GM18520 (cell line): Measurements from ENCODE around the gene DIAPH1.
"Not testable (repeated sequence)": the region's sequence is repeated elsewhere in the genome, so short reads cannot be mapped to it uniquely, and the experiment has no call there.

Experiments
- ATAC-seq: cut with Tn5 transposase; IDR thresholded peaks from one replicate; pipeline ENCODE4 v1.9.1; 2021; ENCODE audit not compliant: unreplicated experiment

Gene DIAPH1

GRCh38 chr5:141613344-141613743 is 5.5 kb downstream of the DIAPH1 start:
- ATAC-seq, result no peak

- no peak for ATAC-seq
Observed at GRCh38 chr5:141611289-141611688, 7.5 kb downstream of the DIAPH1 start.

DNA sequence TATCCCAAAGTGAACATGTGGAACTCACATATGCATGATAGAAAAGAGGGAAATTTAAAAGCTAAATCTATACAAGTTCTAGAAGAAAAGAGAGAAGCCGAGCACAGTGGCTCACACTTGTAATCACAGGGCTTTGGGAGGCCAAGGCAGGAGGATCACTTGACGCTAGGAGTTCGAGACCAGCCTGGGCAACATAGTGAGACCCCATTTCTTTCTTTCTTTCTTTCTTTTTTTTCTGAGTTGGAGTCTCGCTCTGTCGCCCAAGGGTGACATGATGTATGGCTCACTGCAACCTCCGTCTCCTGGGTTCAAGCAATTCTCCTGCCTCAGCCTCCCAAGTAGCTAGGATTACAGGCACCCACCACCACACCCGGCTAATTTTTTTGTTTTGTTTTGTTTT is 8.9 kb downstream of the DIAPH1 start:
- not testable (repeated sequence) for ATAC-seq

DNA sequence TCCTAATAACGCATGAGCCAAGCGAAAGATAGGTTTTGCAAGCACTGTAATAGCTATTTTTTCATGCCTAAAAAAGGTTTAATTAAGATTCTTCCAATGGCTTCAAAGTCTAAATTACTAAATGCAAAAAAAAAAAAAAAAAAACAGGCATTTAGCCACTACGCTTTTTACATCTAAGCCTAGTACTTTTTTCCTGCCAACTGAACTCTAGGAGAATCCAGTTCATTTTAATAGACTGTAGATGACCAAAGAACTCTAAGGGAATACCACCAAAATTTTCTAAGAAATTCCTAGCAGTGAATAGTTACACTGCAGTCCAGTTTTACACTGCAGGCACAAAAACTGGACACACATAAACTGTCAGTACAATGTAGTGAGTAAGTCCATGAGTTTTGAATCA is 9.8 kb downstream of the DIAPH1 start:
- no peak for ATAC-seq

- ATAC-seq, result no peak
Observed at GRCh38 chr5:141608557-141608956, 10.2 kb downstream of the DIAPH1 start.

DNA sequence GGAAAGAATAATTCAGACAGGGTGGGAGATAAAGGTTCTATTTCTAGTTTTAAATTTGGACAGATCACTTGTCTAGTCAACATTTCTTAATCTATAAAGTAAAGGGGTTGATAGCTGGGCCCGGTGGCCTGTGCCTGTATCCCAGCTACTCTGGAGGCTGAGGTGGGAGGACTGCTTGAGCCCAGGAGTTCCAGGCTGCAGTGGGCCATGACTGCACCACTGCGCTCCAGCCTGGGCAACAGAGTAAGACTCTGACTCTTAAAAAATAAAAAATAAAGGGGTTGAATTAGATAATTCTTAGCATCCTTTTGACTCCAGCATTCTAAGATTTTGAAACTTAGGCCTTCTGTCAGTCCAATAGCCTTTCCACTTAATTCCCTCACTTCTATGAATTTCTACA is 10.8 kb downstream of the DIAPH1 start:
- no peak for ATAC-seq

DNA sequence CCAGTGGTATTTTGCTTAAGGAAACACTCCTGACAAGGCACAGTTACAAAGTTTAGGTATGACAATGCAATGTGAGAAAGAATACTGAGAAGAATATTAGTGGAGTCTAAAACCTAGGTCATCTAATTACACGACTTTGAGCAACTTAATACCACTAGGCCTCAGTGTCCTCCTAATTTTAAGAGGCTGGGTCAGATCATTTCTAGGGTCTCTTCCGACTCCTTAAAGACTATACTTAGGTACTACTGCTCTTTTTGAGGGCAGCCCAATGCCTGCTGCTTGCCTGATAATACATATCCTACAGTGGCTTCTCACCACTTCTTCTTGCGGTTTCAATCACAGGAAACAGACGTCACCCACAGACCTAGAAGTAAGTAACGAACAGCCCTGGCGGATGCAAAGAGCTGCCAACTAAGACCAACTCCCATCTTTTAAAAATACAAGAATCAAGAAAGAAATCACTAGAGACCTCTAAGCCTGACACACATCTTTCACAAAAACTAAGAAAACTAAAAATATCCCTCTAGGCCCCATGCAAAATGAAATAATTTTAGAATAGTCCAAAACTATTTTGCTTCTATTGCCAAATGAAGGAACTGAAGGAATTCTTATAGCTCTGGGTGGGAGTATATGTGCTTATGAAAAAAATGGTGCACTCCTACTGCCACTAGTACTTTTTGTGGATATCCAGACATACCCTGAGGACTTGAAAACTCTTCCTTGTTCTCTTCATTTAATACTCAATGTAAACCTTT is 13.1 kb downstream of the DIAPH1 start:
- peak; percentile 96 for ATAC-seq

DNA sequence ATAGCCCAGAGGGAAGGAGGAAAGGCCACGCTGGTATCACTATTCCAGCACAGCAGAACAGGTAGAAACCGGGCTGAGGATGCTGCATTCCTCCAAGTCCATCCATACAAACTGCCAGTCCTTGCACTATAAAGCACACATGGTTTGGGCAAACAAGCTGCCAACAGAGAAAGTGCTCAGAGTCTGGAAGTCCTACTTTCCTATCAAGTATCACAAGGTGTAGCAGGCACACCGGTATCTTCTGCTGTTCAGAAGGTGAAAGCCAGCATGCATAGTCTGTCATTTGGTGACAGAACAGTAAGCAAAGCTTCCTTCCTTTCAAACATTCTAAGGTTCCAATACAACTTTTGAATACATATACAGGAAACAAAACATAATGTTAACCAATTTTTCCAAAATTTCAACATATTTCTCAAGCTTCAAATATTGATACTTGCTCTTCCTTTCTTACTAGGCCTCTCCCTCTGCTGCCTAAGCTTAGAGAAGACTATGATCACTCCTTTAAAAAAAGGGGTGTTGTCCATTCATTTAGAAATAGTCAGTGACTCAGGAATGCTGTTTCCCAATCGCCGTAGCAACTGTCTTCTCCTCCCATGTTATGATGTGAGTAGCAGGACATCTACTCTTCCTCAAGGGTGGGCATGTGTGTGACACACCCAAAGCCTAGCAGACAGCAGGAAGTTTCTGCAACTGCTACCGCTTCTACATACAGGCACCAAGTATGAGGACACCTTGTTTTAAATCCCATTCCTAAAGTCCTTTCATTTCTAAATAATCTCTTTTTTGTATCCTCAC is 14.7 kb downstream of the DIAPH1 start:
- no peak for ATAC-seq

DNA sequence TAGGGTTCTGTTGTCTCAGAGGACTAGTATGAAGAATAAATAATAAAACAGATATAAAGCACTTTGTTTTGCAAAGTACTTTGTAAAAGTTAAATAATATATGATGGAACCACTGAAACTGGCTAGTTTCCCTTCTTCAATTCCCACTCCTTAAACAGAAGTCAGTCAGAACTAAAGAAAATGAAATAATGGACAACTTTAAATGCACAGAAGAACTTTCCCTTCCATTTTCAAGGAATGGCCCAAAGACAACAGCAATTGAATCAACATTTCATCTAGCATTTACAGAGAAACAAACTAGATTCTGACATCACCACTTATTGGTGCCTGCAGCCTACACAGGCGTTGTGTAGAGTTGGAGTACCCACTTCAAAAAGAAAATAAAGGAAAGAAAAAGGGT is 16.2 kb downstream of the DIAPH1 start:
- no peak for ATAC-seq

- ATAC-seq, result no peak
Observed at GRCh38 chr5:141598391-141599345, 20.1 kb downstream of the DIAPH1 start.

GRCh38 chr5:141597814-141598213 is 21.0 kb downstream of the DIAPH1 start:
- ATAC-seq, result no peak

DNA sequence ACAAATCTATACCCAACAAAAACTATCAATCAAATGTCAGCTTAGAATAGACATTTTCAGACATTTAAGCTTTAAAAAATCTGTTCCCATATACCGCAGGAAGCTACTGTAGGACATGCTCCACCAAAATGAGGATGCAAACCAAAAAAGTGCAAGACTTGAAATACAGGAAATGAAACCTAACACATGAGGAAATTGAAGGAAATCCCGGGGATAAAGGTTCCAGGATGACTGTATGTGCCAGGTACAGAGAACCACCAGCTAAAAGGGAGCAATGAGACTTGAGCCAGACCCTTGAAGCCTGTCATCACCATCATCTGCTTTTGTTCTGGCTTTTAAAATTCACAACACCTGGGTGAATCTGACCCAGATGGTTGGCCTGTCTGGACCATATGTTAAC is 21.4 kb downstream of the DIAPH1 start:
- ATAC-seq, result no peak

GRCh38 chr5:141596867-141597266 is 21.9 kb downstream of the DIAPH1 start:
- no peak for ATAC-seq

DNA sequence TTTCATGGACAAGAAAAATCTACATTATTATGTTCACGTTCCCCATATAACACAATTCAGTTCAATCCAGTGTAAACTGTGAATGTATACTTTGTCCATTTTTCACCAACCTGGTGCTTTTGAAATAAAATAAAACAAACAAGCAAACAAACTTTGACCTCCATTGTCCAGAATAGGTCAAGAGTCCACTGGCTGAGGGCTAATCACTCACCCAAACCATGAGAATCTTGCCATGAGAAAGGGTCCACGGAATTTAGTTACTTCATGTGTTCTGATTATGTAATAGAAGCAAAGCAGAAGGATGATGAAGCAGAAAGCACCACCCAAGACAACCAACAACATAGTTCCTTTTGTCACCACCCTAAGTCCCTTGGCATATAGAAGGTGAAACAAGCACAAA is 28.7 kb downstream of the DIAPH1 start:
- no peak for ATAC-seq

- no peak for ATAC-seq
Observed at GRCh38 chr5:141586246-141586645, 32.6 kb downstream of the DIAPH1 start.

DNA sequence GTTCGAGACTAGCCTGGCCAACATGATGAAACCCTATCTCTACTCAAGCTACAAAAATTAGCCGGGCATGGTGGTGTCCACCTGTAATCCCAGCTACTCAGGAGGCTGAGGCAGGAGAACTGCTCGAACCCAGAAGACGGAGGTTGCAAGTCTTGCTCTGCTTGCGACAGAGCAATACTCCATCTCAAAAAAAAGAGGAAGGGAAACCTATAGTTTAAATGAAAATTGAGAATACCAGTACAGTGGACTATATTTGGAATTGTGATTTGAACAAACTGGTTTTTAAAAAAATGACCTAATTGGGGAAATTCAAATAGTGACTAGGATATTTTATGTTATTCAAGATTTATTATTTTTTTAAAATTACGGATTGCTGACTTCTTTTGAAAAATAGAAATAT is 33.2 kb downstream of the DIAPH1 start:
- no peak for ATAC-seq

GRCh38 chr5:141574122-141574510 is 44.7 kb downstream of the DIAPH1 start:
- ATAC-seq, result no peak

- ATAC-seq, result no peak
Observed at GRCh38 chr5:141573489-141574121, 45.2 kb downstream of the DIAPH1 start.

DNA sequence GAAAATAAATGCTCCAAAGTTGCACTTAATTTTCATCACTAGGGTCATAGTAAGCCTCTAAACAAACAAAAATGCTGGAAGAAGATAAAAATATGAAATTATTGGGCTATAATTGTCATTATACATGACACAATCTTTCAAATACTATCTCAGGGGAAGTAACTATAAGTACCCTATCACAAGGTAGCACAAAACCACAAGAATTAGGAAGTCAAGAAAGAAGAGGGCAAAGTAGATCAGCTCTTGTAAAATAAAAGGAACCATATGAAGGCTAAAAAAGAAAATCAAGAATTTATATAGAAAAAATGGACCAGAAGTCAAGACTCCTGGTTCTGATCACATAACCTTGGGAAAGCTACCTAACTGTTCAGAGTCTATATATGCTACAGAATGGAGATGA is 48.1 kb downstream of the DIAPH1 start:
- ATAC-seq, result no peak

- no peak for ATAC-seq
Observed at GRCh38 chr5:141567513-141568117, 51.2 kb downstream of the DIAPH1 start.
